ENCODE results near the gene RIMS3.

Gene RIMS3

DNA sequence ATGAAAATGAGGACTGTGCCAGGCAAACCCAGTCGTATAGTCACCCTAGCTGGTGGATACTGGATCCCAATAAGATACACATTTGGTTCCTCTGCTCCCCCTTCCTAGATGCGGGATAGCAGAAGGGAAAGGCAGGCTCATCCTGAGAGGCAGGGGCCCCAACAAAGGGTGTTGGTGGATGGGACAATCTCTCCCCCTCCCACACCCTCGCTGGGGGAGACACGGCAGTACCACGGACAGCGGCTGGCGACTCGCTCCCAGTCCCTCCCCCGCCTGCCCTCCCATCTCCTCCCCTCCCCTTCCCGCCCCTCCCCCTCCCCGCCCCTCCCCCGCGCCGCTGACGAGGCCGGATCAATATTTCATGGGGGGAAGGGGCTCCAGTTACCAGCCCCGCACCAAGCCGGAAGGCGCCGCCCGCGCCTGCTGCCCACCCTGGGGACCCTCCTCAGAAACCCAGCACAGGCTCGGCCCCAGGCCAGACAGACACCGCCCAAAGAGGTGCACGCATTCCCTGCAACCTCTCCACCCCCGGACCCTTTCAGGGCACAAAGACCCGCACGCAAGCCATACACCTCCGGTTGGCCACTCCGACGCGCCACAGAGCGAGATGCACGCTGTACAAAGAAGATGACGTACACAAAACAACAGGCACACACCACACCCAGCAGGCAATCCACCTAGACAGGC, 11.5 kb downstream of the RIMS3 start:
- DNase-seq (ENCODE audit: low read depth) = no peak

DNA sequence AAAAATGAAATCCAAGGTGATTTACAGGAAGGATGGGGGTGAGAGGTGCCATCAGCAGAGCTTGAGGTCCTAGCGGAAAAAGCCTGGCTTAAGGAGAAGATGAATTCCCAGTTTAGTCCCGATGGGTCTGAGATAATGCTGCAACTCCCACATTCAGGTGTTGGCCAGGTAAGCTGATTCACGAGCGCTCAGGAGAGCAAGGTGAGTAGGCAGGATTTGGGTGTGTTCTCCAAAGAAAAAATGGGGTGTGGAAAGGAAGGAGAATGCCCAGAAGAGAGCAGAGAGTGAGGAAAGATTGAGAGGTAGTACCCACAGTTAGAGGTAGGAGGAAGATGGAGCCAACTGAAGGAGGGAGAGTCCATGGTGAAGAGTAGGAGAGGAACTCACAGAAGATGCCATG, 12.5 kb downstream of the RIMS3 start:
- no peak for DNase-seq (ENCODE audit: low read depth)

DNA sequence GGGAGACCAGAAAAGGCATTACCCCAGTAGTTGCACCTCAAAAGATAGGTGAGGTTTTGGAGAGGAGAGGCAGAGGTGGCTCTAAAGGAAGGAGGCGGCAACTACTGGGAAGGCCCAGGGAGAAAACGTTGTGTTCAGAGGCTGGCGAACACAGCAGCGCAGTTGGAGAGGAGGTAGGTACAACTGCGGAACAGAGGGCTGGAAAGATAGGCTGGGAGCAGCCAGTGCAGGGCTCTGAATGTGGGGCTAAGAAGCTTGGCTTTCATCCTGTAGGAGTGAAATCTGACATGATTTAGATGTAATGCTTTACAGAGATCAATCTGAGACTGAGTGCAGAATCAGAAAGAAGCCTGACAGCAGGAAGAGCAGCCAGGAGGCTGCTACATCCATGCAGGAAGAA, 13.0 kb downstream of the RIMS3 start:
- no peak for DNase-seq (ENCODE audit: low read depth)

DNA sequence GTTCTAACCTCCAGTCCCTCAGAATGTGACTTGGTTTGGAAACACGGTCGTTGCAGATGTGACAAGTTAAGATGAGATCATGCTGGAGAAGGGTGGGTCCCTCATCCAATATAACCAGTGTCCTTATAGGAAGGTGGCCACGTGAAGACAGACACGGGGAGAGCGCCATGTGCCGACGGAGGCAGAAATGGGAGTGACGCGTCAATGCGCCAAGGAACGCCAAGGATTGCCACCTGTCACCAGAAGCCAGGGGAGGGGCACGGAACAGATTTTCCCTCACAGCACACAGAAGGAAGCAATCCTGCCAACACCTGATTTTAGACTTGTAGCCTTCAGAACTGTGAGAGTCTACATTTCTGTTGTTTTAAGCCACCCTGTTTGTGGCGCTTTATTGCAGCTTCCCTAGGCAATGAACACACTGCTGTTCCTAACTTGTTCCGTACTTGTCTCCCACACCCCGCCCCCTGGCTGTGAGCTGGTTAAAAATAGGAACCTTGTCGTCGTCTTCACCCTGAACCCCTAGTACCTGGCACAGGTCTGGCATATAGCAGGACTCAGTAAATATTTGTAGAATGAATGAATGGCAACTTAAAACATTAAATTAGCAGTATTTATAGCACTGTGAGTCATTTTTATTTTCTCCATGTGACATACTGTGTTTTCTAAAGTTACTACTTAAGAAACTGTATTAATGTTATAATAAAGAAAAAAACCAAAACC, 14.2 kb downstream of the RIMS3 start:
- DNase-seq (ENCODE audit: low read depth) = no peak

DNA sequence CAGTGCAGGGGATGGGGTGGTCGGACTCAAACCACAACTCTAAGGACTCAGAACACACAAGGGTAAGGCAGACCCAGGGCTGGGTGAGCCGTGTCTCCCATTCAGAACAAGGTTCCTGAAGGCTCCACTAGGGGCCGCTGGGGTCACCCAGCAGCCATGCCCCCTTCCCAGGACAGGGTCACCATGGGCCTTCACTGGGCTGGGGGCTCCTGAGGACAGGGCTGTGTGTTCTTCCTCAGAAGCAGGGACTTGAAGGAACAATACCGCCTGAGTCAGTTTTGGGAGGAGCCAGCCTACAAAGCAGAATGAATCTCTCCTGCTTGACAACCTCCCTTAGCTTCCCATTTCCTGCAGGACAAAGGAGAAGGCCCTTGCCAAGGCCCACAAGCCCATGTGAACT, 15.4 kb downstream of the RIMS3 start:
- DNase-seq (ENCODE audit: low read depth) = no peak

DNA sequence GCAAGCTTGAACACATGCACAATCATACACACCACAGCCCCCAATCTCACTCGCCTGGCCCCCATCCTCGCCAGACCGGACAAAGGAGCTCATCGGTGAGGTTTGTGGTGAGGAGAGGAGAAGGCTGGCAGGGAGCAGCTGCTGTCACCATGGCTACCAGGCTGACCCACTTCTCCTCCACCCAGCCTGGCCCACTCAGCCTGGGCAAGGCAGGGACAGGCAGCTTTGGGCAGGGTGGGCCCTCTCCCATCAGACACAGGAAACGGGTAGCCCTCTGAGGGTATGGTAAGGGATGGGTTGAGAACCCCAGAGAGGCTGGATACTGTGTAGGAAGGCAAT, 15.9 kb downstream of the RIMS3 start:
- no peak for DNase-seq (ENCODE audit: low read depth)

DNA sequence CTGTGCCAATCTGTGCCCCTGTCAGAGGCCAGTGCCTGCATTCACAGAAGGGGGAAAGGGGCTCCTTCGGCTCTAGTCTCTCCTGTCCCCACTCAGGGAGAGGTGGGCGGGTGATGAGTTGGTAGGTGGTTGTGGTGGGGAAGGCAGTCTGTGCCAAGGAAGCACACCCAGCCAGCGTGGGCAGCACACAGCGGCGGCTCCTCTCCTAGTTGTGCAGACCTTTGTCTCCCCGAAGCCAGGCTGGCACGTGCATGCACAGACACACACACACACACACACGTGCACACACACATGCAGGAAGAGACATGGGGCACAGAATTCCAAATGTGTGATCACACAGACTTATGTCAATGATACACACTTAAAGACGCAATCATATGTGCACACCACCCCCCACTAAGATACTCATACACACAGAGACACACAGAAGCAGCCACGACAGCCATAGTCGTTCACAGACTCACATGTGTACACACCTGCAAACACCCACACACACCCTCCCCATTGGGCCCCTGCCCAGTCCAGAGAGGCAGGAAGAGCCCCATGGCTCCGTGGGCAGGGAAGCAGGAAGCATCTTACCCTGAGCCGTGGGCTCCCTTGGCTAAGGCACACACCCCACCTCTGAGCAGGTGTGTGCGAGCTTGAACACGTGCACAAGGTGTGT, 16.4 kb downstream of the RIMS3 start:
- DNase-seq (ENCODE audit: low read depth) = no peak

DNA sequence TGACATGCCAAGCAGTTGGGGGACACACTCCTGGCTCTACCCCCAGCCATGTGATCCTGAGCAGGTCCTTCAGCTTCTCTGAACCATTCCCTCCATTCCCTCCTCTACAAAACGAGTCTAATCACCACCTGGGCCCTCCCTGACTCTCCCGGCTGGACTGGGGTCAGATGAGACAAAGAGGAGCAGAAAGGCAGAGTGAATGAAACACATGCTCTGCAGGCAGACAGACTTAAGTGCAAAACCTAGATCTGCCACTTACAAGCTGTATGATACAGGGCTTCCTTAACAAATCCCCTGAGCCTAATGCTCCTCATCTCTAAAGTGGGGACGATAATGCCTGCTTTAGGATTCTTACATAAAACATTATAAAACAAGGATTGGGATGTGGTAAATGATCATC, 17.3 kb downstream of the RIMS3 start:
- no peak for DNase-seq (ENCODE audit: low read depth)

DNA sequence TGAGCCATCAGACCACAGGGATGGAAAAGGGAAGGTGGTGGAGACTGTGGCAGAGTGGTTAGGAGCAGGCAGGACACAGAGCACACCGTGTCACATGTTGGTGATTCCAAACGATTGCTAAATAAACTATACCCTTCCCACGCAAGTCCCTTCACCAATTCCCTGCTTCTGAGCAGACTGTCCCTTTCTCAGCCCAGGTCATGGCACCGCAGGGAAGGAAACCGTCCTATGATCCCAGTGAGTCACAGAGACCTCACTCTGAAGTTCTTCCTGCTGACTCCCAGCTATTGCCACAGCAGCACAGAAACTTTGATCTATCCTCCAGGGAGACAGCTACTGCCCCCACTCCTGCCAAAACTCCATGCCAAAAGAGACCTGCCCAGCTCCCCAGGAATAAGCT, 19.2 kb downstream of the RIMS3 start:
- DNase-seq (ENCODE audit: low read depth) = no peak

DNA sequence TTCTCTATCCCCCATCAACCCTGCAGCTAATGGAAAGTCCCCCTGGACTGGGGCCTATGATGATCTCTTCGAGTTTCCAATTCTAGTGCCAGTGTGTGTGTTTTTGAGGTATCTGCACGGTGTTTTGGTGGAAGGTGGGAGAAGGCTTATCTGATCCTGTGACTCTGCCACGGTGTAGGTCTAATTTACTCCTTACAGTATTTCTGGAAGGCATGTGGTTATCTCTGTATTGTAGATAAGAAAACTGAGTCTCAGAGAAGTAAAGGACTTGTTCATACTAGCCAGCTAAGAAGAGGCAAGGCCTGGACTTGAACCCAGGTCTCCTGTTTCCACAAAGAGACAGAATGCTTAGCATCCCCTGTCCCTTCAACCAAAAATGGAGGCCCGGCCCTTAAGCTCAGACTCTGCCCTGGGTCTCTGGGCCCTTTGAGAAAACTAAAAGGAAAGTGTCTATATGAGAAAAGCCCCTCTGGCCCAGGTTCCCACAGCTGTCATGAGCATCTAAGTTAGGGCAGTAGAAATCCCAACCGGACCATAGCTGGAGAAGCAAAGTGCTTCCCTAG, 20.3 kb downstream of the RIMS3 start:
- DNase-seq (ENCODE audit: low read depth) = no peak

DNA sequence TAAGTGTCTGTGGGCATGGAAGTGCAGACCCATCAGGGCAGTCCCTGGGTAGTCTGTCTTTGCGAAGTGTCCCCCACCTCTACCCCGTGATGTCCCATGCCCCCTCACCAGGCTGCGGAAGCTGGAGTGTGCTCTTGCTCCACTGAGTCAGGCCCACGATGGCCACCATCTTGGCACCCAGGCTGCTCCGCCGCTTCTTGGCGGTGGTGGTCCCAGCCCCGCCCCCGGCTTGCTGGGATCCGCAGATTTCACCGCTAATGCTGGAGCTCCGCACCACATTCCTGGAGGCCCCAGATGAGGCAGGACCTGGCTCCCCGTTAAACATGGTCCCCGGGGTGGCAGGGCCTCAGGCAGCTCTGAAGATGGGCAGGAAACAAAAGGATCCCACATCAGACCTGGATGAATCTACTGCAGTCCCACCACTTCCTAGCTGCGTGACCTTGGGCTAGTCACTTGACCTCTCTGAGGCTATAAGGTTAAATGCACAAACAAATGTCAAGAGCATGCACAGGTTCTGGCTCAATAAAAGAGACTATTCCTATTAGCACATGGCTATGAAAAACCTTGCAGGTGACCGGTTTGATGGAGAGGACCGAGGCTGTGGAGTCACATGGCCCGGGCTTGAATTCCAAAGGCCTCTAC, 23.8 kb downstream of the RIMS3 start:
- no peak for DNase-seq (ENCODE audit: low read depth)

DNA sequence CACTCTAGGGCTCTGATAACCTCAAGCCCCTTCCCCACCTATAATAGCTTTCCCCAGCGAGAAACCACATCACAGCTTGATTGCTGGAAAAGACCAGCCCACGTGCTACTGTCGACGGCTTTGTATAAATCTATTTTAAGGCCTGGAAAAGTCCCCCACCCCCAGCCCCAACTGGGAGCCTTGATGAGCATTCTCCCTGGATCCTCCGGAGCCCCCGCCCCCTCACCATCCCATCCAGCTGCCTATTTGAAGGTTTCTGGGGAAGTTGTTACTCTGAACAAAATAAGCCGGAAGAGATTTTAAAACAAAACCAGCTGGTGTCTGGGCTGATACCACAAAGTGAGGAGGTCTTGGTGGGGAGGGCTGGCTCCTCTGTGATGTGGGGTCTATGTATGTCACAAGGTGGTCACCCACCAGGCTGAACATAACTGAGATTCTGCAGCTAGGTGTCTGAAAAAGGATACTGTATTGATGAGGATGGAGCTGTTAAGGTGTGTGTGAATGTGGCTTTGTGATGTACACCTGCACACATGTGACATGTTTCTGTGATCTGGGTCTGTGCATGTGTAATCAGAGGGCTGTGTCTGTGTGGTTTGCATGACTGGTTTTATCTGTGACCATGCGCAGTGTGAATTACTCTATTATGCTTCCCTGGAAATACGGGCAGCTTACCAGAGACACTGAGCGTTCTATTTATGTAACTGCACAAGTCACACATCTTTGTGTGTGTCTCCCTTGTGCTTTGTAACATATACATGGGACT, 25.0 kb downstream of the RIMS3 start:
- no peak for DNase-seq (ENCODE audit: low read depth)

DNA sequence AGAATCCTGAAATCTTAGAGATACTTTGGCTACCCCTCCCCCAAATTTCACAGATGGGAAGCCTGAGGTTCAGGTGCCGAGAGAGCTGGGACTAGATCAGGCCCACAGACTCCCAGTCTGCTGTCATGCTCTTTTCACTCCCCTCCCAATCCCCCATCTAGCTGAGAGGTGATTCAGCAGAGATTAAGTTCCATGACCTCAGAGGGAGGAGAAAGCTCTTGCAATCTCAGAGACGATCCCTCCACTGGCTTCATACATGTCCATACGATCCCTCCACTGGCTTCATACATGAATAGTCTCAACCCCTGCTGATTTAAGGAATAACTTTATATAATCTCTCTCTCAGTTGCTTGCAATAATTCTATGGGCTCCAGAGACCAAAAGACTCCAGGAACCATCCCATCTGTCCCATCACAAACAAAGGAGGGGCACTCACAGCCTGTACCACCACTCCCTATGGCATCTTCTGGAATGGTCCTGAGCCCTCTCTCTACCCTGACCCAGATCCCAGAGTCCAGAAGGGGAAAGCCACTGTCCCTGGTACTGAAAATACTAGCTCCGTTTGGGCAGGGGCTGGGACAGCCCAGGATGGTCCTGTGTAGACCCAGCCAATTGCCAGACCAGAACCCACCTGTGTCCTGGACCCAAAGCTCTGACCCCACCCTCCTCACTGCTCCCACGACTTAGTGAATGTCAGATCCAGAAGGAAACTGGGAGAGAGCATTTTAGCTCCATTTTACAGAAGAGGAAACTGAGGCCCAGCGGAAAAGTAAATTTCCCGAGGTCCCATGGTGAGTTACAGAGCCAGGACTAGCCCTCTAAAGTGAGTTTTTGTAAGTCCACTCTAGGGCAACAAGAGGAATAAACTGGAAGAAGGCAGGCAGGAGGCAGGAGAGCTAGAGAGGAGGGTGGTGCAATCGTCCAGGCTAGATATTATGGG, 27.1 kb downstream of the RIMS3 start:
- DNase-seq (ENCODE audit: low read depth) = no peak

DNA sequence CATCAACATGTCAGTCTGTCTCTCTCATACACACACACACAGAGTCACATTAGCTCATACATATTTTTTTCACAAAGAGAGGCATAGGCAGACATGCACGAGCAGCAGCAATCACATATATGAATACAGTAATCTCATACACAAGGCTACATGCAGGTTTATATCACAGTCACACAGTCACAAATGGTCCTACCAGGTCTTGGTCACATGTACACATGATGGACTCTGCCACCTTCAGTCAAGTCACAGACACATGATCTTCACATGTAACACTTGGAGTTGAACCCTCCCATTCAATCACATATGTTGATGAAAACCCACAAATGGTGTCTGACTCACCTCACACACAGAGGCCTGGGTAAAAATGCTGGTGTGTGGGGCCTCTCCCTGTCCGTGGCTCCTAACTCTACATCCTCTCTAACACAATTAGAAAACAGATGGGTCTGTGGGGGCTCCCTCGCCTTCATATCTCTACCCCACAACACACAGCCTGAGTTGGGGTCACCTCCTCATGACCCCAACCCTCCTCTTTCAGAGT, 27.9 kb downstream of the RIMS3 start:
- no peak for DNase-seq (ENCODE audit: low read depth)

DNA sequence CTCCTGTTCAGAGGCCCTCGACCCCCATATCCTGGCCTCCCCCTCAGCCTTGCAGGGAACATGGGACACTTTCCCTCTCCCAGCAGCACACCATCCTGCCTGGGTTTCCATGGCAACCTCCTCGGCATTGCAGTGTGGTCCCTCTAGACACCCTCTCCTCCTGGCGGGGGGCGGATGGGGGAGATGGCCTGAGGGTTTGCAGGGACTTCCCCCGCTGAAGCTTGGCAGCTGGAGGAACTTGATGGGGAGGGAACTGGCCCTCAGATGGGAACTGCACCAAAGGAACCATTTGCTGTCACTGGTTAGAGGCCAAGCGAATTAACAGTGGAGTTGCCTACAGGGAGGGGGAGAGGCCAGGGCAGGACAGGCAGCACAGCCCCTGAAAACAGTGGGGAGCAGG, 28.7 kb downstream of the RIMS3 start:
- DNase-seq (ENCODE audit: low read depth) = no peak

DNA sequence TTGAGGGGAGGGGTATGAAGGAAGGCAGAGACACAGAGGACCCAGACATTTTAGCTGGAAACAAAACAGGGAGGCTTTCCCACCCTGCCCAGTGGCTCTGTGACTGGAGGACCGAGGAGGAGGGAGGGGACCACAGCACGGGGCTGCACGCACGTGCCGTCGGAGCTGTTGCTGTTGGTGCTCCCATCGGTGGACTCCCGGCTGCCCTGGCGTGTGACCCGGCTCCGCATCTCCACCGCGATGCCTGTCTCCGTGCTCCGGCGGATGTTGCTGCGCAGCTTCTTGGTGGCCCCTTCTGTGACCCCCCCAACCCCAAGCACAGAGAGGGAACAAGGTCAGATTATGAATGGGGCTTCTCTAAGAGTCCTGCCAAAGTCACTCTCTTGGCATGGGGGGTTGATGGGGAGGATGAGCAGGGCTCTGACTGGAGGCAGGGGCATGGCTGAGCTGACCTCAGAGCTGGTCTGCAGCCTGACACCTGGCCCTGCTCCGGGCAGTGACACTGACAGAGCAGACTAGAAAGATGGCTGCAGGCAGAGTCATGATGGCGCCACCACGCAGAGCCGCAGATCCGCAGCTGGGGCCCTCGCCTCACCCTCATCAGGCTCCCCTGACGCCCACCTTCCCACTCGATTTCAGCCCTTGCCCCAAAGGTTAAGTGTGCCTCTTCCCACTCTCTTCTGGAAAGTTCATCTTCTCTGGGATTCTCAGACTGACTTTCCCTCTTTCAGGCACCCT, 29.6 kb downstream of the RIMS3 start:
- no peak for DNase-seq (ENCODE audit: low read depth)

DNA sequence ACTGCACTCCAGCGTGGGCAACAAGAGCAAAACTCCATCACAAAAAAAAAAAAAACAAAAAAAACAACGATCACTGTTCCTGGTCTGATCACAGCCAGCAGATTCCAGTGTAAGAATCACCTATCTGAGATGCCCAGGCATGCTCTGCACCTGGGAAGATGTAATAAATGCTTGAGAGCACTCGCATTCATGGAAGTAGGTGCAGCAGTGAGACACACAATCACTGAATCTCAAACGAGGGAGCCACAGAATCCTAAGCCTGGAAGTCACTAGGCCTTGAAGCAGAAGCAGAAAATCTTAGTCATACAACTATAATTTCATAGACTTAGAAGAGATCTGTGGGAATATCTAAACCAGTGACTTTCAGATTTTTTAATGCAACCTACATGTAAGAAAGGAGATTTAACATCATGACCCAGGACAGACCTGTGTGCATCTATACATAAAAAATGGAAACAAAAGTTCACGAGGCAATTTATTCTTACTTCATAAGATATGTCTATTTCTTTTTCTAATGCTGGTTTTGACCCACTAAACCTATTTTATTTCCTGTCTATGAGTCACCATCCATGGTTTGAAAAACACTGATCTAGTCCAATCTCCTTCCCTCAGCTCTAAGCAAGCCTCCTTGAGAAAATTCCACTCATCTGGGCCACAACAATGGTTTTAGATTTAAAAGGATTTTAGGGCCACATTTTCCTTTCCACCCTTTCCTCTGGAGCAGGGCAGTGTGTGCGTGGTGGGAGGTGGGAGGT, 30.4 kb downstream of the RIMS3 start:
- no peak for DNase-seq (ENCODE audit: low read depth)

DNA sequence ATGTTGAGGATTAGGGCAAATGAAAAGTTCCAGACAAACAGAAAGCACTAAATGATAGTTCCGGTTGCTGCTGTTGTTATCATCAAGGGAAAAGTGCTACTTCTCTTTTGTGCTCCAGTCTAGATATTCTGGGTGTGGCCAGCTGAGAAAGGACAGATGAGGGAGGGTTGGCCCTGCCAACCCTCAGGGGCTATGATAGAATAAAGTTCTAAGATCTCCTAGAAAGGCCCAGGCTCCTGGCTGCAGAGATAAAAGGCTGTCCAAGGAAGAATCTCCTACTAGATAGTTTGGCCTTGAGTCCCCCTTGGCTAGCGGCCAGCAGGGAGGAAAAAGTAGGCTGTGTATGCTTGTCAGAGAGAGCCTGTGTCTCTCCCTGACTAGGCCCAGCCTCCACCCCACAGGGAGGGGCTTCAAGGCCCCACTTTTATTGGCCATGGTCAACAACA, 31.5 kb downstream of the RIMS3 start:
- DNase-seq (ENCODE audit: low read depth) = no peak

DNA sequence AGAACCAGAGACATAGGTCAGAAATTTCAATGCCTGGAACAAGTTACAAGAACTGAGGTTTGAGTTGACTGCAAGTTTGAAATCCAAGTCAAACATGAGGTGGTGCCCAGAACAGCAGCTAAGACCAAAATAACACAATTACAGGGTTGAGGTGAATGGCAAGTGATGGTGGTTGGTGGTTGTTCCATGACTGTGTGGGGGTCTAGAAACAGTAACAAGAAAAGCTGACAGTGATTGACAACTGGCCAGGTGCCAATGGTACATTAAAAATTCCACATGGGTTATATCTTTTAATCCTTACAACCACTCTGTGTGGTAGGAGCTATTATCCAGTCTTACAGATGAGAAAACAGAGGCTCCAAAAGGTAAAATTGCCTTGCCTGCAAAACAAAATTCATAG, 32.0 kb downstream of the RIMS3 start:
- DNase-seq (ENCODE audit: low read depth) = no peak

All from activated gamma-delta T cell treated with anti-CD3 and anti-CD28 coated beads, Interleukin-2, amount 50 U/mL, for 16 hours (primary cell).